NCI-H345 (cell line): ENCODE results near the gene KY.

Source experiments
- DNase-seq: peaks from one replicate; lab custom pipeline; 2025; lab: John Stamatoyannopoulos, UW

The KY gene, protein sequence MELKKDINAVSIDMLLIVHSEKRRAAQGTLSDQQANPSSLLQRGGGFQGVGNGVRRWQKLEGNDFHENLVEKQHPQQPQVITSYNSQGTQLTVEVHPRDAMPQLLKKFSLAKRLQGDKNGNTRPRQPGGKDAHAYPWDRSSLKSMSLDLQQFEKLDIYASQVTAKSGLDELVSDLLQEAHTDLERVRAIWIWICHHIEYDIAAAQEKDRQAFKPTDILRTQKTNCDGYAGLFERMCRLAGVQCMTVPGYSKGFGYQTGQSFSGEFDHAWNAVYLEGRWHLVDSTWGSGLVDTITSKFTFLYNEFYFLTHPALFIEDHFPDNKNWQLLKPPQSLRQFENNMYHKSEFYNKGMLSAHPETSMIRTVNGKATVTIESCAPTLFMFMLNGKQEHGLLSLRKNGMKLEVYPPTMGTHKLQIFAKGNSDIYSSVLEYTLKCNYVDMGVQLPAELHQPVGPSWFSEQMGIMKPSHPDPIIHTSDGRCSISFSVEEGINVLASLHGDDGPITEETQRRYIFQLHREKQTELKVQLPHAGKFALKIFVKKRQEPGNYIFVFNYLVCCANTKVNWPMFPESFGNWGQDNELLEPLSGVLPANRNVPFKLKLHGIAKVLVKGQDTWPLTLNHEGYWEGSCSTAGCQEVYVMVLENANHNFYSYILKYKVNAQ

DNA sequence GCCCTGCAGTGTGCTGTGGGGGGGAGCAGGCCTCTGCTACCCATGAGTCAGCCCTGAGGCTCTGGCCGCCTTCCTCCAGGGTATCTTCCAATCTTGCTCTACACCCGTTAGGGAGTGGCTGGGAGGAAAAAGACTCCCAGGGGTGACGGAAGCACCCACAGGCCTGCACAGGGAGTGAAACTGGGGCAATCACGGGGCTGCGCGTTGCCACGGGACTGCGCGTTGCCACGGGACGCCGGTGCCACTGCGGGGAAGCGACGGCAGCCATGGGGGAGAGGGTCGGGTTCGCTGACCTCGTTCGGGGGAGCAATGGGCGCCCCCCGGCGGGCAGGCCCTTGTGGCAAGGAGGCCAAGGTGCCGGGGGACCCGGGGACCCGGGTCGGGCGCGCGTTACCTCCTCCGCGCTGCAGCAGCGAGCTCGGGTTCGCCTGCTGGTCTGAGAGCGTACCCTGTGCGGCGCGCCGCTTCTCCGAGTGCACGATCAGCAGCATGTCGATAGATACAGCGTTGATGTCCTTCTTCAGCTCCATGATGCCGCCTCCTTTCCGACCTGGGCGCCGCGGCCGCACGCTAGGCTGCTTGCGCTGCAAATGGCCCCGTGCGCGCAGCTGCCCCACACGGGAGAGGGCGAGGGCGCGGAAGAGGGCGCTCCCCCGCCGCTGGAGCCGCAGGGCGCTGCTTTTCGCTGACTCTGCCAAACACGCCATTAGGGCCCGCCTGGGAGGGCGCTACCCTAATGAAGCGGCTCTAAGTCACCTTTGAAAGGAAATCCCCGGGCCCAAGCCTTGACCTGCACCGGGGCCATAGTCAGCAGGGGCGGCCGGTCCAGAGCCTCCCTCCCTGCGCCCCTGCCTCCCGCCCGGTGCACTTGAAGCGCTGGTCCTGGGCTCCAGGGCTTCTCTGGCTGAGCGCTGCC, at the start of gene KY:
Gene KY, minus strand, starts transcription at position 592 of the 916 bp plus-strand sequence. Its CDS starts 62 bp downstream, at position 530.
- peak; percentile 33 for DNase-seq

DNA sequence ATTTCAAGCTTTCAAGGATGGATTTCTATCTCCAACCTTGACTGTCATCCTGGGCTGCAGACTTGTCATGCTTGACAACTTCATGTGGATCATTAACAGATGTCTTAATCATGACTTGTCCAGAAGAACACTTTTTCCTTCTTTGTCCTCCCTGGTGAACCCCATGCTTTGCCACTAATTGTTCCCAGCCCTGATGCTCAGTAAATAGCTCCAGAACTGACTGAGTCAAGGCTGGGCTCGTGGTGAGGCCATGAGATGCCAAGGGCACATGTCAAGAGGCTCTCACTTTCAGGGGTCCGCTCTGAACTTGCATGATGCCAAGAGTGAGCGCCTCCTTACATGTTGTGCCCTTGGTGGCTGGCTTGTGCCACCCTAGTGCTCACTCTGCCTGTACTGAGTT, 48.9 kb upstream of the KY start:
- DNase-seq = no peak

DNA sequence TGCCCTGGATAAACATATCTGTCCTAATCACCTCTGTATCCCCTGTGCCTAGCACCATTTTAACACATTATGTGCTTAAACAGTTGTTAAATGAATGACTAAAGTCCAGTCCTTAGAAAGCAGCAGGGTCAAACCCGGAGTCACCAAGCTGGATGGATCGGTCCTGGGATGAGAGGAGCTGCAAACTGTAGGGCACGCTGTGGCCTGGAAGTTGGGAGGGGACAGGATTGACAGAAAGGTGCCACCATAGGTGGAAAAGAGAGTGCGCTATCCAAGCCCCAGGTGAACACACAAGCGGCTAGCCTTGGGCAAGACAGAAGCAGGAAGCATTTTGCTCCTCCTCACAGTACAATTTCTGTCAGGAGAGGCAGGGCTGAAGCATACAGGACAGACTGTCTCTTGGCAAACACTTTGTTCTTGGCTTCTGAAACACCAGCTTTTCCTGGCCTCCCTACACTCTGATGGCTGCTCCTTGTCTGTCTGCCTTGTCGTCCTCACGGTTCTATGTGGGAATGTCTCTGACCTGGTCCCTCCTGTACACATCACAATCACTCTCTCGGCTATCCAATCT, 48.4 kb upstream of the KY start:
- no peak for DNase-seq

DNA sequence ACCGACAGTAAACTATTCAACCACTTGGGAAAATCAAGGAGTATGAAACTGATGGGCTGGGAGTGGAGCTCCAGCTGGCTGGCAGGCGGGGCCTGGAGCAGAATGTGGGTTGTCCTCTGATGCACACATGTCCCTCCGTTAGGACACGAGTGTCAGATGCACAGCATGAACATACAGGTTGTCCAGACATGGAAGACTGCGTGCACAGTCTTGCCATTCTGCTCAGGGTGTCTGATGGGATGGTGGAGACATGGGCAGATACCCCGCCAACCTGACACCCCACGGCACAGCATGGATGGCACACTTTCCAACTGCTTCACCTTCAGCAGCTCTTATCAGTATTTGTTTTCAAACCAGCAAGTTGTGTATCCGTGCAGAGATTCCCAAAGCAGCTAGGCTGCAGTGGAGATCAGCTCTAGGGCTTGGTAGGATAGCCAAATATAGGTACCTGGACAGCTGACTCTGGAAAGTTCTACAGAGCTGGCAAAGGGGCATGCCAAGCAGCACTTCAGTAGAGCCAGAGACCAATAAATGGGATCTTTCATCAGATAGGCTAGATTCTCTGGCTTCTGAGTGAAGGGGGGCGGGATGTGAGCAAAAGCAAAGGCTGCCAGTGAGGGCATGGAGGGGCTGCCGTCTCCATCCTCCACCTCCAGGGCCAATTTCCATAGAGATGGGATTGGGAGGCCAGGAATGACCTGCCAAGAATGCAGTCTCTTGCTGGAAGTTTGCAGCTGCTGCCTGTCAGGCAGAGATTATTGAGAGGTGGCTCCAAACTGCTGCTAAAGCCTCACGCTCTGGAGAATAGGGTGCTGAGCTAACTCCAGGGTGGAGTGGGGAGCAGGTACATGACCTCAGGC, 47.2 kb upstream of the KY start:
- no peak for DNase-seq

DNA sequence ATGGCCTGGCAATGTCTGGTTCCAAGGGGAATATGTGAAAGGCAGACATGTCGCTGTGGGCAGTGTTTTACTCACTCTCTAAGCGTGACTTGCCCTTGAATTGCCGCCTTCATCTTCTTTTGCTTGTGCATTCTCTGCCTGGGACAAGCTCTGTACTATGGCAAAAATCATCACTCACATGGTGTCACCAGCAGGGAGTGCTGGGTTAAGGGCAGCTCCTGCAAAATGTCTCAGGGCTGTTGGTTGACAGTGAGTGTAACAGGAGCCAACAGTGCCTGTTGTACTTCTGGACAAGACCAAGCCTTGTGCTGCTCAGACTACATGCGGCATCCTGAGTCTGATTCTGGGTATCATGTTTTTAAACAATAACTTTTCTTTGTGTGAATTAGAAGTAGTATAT, 45.3 kb upstream of the KY start:
- DNase-seq = no peak

DNA sequence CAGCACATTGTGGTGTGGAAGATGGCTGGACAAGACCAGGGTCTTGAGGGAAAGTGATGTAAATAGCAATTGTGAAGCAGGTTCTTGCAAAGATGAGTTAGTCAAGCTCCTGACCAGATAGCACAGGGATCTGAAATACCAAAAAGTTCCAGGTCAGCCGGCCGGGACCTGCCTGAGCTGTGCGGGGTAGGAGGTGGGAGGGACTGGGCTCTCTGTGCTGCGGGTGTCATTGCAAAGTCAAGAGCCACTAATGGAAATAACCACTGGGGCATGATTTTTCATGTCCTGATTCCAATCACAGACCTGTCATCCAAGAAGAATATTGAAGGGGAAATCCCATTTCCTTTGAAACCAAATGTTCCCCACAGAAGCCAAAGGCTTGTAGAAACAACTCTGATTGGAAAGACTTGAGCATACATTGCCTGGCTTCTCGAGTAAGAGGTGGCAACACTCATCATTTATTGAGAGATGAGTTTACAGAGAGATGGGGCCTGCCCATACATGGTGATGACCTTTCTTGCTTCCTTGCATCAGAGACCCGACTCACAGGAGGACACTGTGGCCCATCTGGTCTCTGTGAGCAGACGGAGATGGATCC, 44.2 kb upstream of the KY start:
- no peak for DNase-seq

DNA sequence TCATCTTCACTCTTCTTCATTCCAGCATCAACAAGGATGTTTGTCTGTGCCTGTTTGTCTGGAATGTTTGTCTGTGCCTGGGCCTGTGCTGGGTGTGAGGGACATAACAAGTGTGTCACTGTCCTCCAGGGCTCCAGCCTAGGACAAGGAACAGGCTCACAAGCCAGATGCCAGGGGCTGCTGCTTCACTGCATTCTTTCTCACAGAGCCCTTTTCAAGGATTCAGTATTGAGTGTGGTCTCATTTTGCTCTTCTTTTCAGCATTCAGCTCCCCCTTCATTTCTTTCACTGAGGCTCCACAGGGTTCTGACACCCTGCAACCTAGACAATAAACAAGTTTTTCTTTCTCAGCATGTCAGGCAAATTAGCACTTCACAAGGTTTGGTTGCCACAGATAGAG, 43.6 kb upstream of the KY start:
- DNase-seq = no peak

DNA sequence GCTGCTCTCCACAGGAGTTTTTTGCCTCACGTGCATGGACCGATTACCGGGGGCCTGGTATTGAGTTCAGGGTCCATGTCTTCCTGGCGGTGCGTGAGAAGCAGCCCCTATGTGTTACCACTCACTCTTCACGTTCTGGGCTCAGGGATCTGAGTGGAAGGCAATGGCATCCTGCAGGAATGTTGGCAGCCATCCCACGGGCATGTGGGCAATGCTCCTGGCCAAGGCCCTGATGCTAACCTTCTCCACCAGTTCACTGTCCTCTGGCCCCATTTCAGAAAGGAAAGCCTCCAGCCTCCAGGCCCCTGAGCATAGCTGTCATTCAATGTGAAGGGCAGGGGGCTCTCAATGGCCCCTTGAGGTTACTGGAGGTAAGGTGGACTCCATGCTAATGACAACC, 43.0 kb upstream of the KY start:
- no peak for DNase-seq

DNA sequence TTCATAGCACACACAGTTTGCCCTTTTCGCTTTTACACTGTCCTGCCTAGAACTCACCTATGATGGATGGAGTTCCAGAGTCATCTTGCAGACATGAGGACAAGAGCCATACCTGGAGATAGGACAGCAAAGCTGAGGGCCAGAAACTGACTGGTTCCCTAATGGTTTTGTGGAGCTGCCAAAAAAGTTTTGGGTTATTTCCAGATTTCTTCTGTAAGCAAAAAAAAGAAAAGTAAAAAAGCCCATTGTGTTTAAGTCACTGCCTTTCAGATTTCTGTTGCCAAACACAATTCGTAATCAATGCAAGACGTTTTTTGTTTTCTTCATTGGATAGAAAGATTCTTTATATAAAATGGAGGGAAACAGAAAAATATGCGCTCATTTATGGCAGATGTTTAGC, 42.4 kb upstream of the KY start:
- DNase-seq = no peak

DNA sequence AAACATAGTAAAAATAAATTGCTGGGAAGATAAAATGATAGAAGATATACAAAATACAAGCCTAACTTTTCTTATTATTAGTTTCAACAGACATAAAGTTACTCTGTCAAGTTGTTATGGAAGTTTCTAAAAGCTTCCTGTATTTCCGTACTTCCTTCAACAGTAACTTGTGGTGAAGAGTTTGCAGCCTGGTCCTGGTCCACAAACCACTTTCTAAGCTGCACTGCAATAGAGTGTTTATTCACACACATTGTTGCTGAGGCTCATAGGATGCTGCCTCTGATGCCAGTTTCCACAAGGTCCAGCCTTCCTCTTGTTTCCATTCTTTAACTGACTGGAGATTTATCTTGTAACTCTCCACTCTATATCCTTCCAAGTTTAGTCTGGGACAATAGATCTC, 39.4 kb upstream of the KY start:
- DNase-seq = no peak

DNA sequence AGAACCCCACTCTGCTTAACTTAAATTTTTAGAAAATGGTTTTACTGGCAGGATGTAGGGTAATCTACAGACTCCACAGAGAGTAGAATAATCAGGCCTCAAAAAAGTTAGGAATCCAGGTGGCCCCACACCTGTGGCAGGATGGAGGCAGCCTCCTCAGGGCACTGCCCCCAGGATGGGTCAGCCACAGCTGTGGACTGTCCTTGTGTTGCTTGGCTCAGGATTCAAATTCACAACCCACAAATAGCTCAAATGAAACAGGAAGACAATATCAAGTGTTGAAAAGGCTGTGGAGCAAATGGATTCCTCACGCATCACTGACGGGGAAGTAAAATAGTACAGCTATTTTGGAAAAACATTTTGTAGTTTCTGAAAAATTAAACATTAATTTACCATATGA, 36.8 kb upstream of the KY start:
- no peak for DNase-seq

DNA sequence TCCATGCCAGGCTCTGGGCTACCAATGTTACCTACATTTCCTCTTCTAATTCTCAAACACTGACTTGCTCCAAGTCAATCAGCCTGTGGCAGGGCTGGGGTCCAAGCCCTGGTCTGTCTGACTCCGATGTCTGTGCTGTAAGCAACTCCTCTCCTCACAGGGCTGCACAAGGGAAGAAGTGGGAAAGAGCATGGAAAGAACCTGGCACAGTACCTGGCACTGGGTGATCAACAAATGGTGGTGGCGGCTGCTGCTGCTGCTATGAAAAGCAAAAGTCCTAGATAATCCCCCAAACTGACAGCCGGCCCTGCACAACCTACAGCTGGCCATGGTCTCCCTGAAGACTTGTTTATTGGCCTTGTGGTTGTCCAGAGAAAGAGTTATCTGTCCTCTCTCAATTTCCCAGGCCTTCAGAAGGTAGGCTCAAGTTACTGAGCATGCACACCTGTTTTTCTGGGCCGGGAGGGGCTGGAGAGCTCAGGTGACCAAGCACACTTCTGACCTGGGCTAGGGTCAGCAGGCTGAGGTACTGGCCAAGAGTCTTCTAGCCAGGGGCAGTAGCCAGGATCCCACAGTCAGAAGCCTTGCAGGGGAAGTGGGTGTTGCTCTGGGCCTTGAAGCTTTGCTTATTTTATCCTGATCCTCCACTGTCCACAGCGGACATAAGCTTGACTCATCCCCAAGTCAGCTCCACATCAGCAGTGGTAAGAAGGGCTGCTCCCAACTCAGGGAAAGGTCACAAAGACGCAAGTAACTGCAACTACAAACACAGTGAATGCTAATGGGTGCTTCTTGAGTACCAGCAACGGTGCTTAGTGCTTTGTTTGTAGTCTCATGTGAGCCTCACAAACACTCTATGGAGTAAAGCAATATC, 35.3 kb upstream of the KY start:
- no peak for DNase-seq

DNA sequence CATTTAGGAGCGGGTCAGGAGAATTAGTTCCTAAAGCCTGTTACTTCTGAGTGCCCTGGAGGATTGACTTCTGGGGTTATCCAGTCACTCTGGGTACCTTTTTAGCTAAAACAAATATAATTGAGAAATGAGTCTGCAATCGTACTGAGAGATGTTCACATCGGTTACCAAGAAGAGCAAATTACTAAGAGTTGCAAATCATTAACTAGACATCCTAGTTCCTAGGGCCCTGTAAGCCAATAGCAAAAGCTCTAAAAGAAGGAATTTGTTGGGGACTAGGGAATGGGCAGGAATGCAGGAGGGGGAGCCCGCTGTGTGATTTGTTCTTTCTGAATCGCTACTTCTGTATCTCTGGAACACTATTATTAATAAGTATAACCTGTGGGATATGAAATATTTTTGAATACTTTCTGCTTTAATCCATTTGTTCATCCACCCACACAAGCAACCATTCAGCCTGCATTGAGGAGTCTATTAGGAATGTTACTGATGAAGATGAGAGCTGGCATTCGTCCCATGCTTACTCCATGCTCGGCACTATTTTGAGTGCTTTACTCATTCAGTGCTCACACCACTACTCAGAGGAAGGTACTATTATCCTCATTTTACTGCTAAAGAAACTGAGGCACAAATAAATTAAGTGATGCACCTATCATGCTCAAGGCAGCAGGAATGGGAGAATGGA, 31.5 kb upstream of the KY start:
- DNase-seq = no peak

DNA sequence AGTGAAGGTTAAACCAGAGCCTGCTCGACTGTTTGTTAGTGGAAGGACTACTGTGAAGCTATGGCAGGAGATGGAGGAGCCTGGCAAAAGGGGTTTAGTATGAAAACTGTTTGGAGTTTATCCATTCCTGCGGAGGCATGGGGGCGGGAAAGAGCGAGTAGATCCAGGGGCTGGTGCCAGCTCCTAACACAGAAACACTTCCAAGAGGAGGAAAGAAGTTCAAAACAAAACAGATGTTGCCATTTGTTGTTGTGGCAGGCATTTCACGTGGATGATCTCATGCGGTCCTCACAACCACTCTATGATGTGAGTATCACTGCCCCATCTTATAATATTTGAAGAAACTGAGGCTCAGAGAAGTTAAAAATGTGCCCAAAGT, 30.7 kb upstream of the KY start:
- no peak for DNase-seq

DNA sequence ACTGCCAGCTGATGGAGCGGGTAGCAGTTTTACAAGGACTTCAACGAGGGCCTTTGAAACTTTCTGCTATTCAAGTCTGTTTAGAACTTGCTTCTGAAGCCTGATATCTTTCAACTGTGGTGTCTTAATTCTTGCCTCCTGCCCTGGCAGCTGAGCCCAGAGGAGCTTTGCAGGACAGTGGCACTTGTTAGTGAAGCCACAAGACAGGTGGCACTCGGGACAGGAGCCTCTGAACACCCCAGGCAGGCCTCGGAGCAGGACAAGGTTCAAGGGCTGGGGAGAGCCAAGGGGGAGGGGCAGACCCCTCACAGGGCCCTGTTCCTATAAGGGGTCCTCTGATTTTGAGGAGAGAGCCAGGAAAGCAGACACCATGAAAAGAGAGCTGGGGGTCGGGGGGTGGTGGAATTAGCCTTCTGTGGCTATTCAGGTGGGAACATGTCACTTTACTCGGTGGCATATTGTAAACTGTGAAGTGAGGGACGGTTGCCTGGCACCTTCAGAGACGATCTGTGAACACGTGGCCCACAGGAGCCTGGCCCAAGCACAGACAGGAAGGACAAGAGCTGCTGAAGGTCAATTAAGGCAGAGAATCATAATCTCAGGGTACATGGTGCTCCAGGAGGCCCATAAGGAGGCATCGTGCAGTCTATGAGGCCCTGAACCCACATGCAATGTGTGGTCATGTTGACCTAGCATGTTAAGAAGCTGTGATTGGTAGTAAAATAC, 30.1 kb upstream of the KY start:
- DNase-seq = no peak

DNA sequence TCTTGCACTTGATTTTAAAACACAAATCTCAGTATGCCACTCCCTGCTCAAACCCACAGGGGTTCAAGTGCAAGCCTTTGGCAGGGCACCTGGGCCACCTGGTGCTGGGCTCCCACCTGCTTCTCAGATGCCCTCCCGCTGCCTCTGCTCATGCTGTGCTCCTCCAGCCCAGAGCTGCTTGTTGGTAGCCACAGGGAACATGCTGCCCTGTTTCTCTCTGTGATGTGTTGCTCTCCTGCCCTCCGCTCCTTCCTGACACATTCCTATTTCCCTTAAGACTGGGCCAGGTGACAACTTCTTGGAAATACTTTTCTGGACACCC, 27.1 kb upstream of the KY start:
- DNase-seq = peak; percentile 73

DNA sequence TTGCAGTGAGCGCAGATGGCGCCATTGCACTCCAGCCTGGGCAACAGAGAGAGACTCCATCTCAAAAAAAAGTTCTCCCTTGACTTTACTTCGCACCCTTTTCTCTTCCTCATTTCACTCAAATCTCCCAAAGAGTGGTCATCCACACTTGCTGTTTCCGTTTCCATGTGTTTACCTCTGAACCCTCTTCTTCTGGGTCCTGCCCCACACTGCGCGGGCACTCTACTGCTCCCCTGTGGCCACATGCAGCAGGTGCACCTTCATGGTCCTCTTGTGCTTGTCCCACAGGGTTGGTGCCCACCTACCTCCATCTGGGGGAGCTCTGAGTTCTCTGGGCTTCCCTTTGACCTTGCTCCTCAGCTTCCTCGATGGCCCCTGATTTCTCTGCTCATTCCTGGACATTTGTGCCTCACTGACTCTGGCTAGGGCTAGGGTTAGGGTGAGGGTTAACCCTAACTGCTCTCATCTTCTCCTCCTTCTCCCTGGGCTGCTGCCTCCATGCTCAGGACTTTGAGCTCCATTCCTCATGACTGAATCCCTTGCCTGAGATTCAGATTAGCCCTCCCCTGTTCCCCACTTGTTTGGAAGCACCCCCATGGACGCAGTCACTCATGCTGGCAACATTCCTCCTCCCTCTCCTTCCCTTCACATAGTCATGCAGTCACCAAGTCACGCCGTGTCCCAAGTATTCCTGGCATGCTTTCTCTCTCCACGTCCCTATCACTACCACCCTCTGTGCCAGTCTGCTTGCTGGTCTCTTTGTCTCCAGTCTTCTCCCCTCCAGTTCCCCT, 26.6 kb upstream of the KY start:
- no peak for DNase-seq

DNA sequence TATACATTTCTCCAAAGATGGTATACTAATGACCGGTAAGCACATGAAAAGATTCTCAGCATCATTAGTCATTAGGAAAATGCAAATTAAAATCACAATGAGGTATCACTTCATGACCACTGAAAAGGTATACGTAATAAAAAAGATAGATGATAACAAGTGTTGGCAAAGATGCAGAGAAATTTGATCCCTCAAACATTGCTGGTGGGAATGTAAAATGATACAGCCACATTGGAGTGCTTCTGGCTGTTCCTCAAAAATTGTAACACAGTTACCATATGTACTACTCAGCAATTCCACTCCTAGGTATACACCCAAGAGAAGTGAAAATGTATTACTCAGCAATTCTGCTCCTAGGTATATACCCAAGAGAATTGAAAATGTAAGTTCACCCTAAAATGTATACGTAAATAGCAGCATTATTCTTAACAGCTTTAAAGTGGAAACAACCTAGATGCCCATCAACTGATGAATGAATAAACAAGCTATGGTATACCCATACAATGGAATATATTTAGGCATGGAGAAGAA, 25.0 kb upstream of the KY start:
- DNase-seq = no peak
